ENCODE measurements around the gene MEGF6. TPM values are rescaled to one million over a fixed set of nuclear protein-coding genes. Genes with fewer than 3 reads are reported as not detected.

MEGF6 gene
- total RNA-seq, 1 experiment from 2014 or later, result 21.3 TPM

DNA sequence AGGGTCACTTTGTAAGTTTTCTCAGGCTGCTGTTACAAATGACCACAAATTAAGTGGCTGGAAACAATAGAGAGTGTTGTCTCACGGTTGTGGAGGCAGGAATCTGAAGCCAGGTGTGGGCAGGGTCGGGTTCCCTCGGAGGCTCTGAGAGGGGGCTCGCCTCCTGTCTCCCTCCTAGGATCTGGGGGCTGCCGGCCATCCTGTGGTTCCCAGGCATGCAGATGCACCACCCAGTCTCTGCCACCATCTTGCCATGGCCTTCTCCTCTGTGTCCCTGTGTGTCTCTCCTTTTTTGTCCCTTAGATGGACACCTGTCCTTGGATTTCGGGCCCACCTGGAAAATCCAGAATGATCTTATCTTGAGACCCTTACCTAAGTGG is 45.8 kb upstream of the MEGF6 start:
- Histone ChIP-seq H3K23me2 (ENCODE audit: insufficient read length, low read depth, low read length, poor library complexity, severe bottlenecking) (peaks cover 5% of the 10 kb centered on the region), H3K27me3 (ENCODE audit: insufficient read depth, low read length) (peaks cover 24% of the 10 kb centered on the region), H2BK120ac (ENCODE audit: low read depth, low read length, poor library complexity, severe bottlenecking) (no peak overlapping the region), H2AK5ac (ENCODE audit: insufficient read length, low read length) (no peak overlapping the region), H3K56ac (ENCODE audit: insufficient read length, low read depth, low read length) (no peak overlapping the region), H3K9me3 (ENCODE audit: control insufficient read depth, low read depth, low read length) (no peaks in the 10 kb centered on the region), H3K18ac (ENCODE audit: insufficient read length, low read depth, low read length) (no peak overlapping the region), H3K4me2 (ENCODE audit: insufficient read depth, insufficient read length, low read length) (no peak overlapping the region), H2BK20ac (ENCODE audit: low read depth, low read length, poor library complexity, severe bottlenecking) (no peak overlapping the region), H3K4me1 (ENCODE audit: insufficient read depth, low read length) (no peaks in the 10 kb centered on the region), H4K5ac (ENCODE audit: insufficient read length, low read depth, low read length) (no peak overlapping the region), H2AFZ (ENCODE audit: low read length) (no peak overlapping the region), H3T11ph (ENCODE audit: low read length) (no peak overlapping the region), H3K79me1 (ENCODE audit: insufficient read depth, low read depth, low read length, poor library complexity, severe bottlenecking) (no peaks in the 10 kb centered on the region), H3K23ac (ENCODE audit: insufficient read length, low read depth, low read length) (no peak overlapping the region), H4K20me1 (ENCODE audit: control insufficient read depth, insufficient read depth, insufficient read length) (no peaks in the 10 kb centered on the region), H2BK15ac (ENCODE audit: low read depth, low read length) (no peak overlapping the region), H3K79me2 (ENCODE audit: insufficient read depth, low read length) (no peaks in the 10 kb centered on the region), H4K91ac (ENCODE audit: insufficient read length, low read depth, low read length) (no peak overlapping the region), H2BK5ac (ENCODE audit: insufficient read length, low read length) (no peak overlapping the region), H3K9ac (ENCODE audit: extremely low read depth, insufficient read length, low read length) (no peak overlapping the region), H2BK12ac (ENCODE audit: insufficient read length, low read depth, low read length) (no peak overlapping the region), H3K4ac (ENCODE audit: low read depth, low read length) (no peak overlapping the region), H3K14ac (ENCODE audit: insufficient read depth, low read length) (no peak overlapping the region), H3K27ac (ENCODE audit: insufficient read length, low read depth, low read length) (no peak overlapping the region), H4K8ac (replicated peaks; ENCODE audit: insufficient read length, low read depth, low read length) (no peak overlapping the region)
- H3K27ac Mint-ChIP-seq, result no peak overlapping the region
- H3K36me3 Mint-ChIP-seq (ENCODE audit: insufficient read depth in 1 of 3, low read depth in 3 of 3), result no peaks in the 10 kb centered on the region
- H3K4me1 Mint-ChIP-seq, result peaks cover 17 to 21% of the 10 kb centered on the region in 2 experiments
- no peak for DNase-seq
- WGBS (ENCODE audit: extremely low coverage, insufficient read length, low lambda C conversion rate), result no CpG with 5 or more reads among the region's 6 CpGs
- no peak for TF ChIP-seq CTCF (conservative IDR thresholded peaks at IDR 0.05)
- peaks cover 0 to 2% of the 10 kb centered on the region in 2 experiments; a peak in 1 of 5 replicates for H3K9me3 Mint-ChIP-seq
- no peak overlapping the region for H3K4me3 Mint-ChIP-seq
- peaks cover 76% of the 10 kb centered on the region for H3K27me3 Mint-ChIP-seq (ENCODE audit: low read depth)
